K562 (cell line): Measurements from ENCODE around the gene CIAO1. TPM values are rescaled to one million over a fixed set of nuclear protein-coding genes. Genes with fewer than 3 reads are reported as not detected.

Experiments
- BDP1 ChIP-seq: IDR thresholded peaks from 3 replicates; pipeline ENCODE4 v1.6.1; 2011; ENCODE audit not compliant: insufficient read length, insufficient read depth
- BRD4 ChIP-seq: fragments of 200-600 bp; sonication (generic); IDR thresholded peaks from 2 replicates; pipeline ENCODE4 v1.6.1; 2017; ENCODE audit warnings: inconsistent platforms
- CHD1 ChIP-seq: fragments of 200-600 bp; sonication (generic); IDR thresholded peaks from one replicate; pipeline ENCODE4 v1.6.1; 2012; ENCODE audit warnings: mild to moderate bottlenecking, moderate library complexity, low read length, inconsistent platforms
- CHD4 ChIP-seq: fragments of 200-600 bp; sonication (generic); IDR thresholded peaks from 3 replicates; pipeline ENCODE4 v1.6.1; 2012; ENCODE audit warnings: low read depth, mild to moderate bottlenecking, mixed read lengths, low read length, inconsistent platforms; ENCODE audit not compliant: insufficient read depth, insufficient replicate concordance, poor library complexity, severe bottlenecking
- ESRRA ChIP-seq: fragments of 450-650 bp; IDR thresholded peaks from 2 replicates; pipeline ENCODE4 v1.6.1; 2014; ENCODE audit warnings: low read depth, mild to moderate bottlenecking, moderate library complexity, borderline replicate concordance
- FOSL1 ChIP-seq: fragments of 200-800 bp; sonication (Bioruptor generic); conservative IDR thresholded peaks from 2 replicates; pipeline ENCODE4 v1.6.1; 2016; ENCODE audit warnings: missing genetic modification characterization, missing compliant biosample characterization
- FUS ChIP-seq: fragments of 200-400 bp; formaldehyde crosslinking; optimal IDR thresholded peaks from 2 replicates; pipeline ENCODE3; 2017; ENCODE audit warnings: low read depth, low read length
- GABPB1 ChIP-seq: sonication (generic); formaldehyde crosslinking; IDR thresholded peaks from 2 replicates; pipeline ENCODE4 v1.8.0; 2022; ENCODE audit warnings: mild to moderate bottlenecking, missing genetic modification reagents
- GABPB2 ChIP-seq: fragments of 250-450 bp; sonication (Bioruptor Pico); conservative IDR thresholded peaks from 2 replicates; pipeline ENCODE4 v1.5.1; 2021; ENCODE audit warnings: mild to moderate bottlenecking
- GTF2E2 ChIP-seq: fragments of 200-800 bp; sonication (Bioruptor generic); IDR thresholded peaks from 2 replicates; pipeline ENCODE4 v1.6.1; 2016; ENCODE audit warnings: missing genetic modification characterization, missing compliant biosample characterization
- L3MBTL2 ChIP-seq: fragments of 450-650 bp; IDR thresholded peaks from 2 replicates; pipeline ENCODE4 v1.6.1; 2016; ENCODE audit warnings: mild to moderate bottlenecking, moderate library complexity
- MXI1 ChIP-seq: IDR thresholded peaks from 2 replicates; pipeline ENCODE4 v1.6.1; 2011; ENCODE audit warnings: low read depth, mild to moderate bottlenecking, improper control_type of control experiment, low read length
- NFRKB ChIP-seq: fragments of 450-650 bp; IDR thresholded peaks from 2 replicates; pipeline ENCODE4 v1.6.1; 2016; ENCODE audit warnings: low read depth
- NFXL1 ChIP-seq: fragments of 450-650 bp; formaldehyde crosslinking; IDR thresholded peaks from 2 replicates; pipeline ENCODE4 v1.4.0; 2021; ENCODE audit warnings: mild to moderate bottlenecking
- NR4A1 ChIP-seq, 2 experiments: fragments of 250-450 bp in 1 of 2; fragments of 450-650 bp in 1 of 2; sonication (Bioruptor Pico) in 1 of 2; IDR thresholded peaks; 2 replicates each; pipeline versions ENCODE4 v1.4.0 to v1.6.1; 2016 to 2020; ENCODE audit warnings: mild to moderate bottlenecking in 2 of 2, missing compliant biosample characterization in 1 of 2, missing genetic modification characterization in 1 of 2, moderate library complexity in 1 of 2
- RCOR1 ChIP-seq, 2 experiments: IDR thresholded peaks; 2 replicates each; pipeline ENCODE4 v1.6.1; 2012; ENCODE audit warnings: low read depth in 2 of 2, low read length in 2 of 2, borderline replicate concordance in 1 of 2, improper control_type of control experiment in 1 of 2
- TBL1XR1 ChIP-seq, 2 experiments: IDR thresholded peaks; 2 replicates each; pipeline ENCODE4 v1.6.1; 2012; ENCODE audit warnings: improper control_type of control experiment in 2 of 2, low read length in 2 of 2, mild to moderate bottlenecking in 1 of 2
- TCF7 ChIP-seq: sonication (generic); IDR thresholded peaks from 2 replicates; pipeline ENCODE4 v1.6.1; 2016; ENCODE audit warnings: antibody characterized with exemption, borderline replicate concordance
- TGIF2 ChIP-seq: sonication (generic); formaldehyde crosslinking; IDR thresholded peaks from 2 replicates; pipeline ENCODE4 v1.8.1; 2022; ENCODE audit warnings: mild to moderate bottlenecking, missing genetic modification reagents, moderate library complexity
- ZFP1 ChIP-seq: fragments of 450-650 bp; formaldehyde crosslinking; IDR thresholded peaks from 2 replicates; pipeline ENCODE4 v1.4.0; 2020; ENCODE audit warnings: mild to moderate bottlenecking, mixed read lengths
- ZNF143 ChIP-seq: sonication (generic); formaldehyde crosslinking; IDR thresholded peaks from 2 replicates; pipeline ENCODE4 v1.9.0; 2022; ENCODE audit warnings: mild to moderate bottlenecking, missing genetic modification reagents
- ZNF174 ChIP-seq: fragments of 250-450 bp; sonication (Bioruptor Pico); IDR thresholded peaks from 2 replicates; pipeline ENCODE4 v1.4.0; 2020; ENCODE audit warnings: mild to moderate bottlenecking
- ZNF24 ChIP-seq: fragments of 450-650 bp; IDR thresholded peaks from 2 replicates; pipeline ENCODE4 v1.6.1; 2016
- ZNF408 ChIP-seq: fragments of 250-450 bp; sonication (Bioruptor Pico); IDR thresholded peaks from 2 replicates; pipeline ENCODE4 v1.4.0; 2020; ENCODE audit warnings: low read depth, mild to moderate bottlenecking, moderate library complexity
- ZZZ3 ChIP-seq: fragments of 450-650 bp; IDR thresholded peaks from 2 replicates; pipeline ENCODE4 v1.6.1; 2016; ENCODE audit warnings: antibody characterized with exemption, mild to moderate bottlenecking, moderate library complexity
- polyA plus RNA-seq, 8 experiments: library from polyadenylated mRNA; depleted of rRNA in 4 of 8; stranded (reverse) in 5 of 8; unstranded in 3 of 8; fragments of >200 nt; fragmentation: Nextera tagmentation in 2 of 8; fragmentation: Illumina TruSeq in 1 of 8; extraction: Ambion mirVana in 2 of 8; extraction: Trizol in 1 of 8; gene quantifications; 2 replicates each; pipeline versions ENCODE4 v1.2.1 to v1.2.3, GENCODE V29; 2011 to 2014; ENCODE audit warnings: inconsistent platforms in 1 of 8, missing spikeins in 1 of 8
- total RNA-seq, 7 experiments: library from RNA; depleted of rRNA in 6 of 7; stranded (reverse); fragments of >200 nt in 6 of 7; fragmentation: Illumina TruSeq in 2 of 7; extraction: Trizol in 2 of 7; gene quantifications; 2 replicates each; pipeline versions ENCODE4 v1.2.1 to v1.2.3, GENCODE V29; 2011 to 2021; ENCODE audit warnings: low replicate concordance in 1 of 7
- TF ChIP-seq, protein P1 (sequence below): fragments of 450-650 bp; conservative IDR thresholded peaks from 2 replicates; pipeline ENCODE4 v1.6.1; 2016; ENCODE audit warnings: missing genetic modification characterization, low read depth, mild to moderate bottlenecking, control low read depth, missing compliant biosample characterization
- TF ChIP-seq, protein P2 (sequence below), 2 experiments: fragments of 450-650 bp; IDR thresholded peaks; 2 replicates each; pipeline ENCODE4 v1.6.1; 2016
- TF ChIP-seq, protein P3 (sequence below): fragments of 200-400 bp; formaldehyde crosslinking; IDR thresholded peaks from 2 replicates; pipeline ENCODE4 v1.6.1; 2017; ENCODE audit warnings: mild to moderate bottlenecking, low read depth, low read length, moderate library complexity

Gene CIAO1
- total and polyA plus RNA-seq, 9 of the 15 experiments (the other 6 are each of a cell fraction or from before 2014, with no cell fraction given), result 11.4 to 156 (median 92.8) TPM

DNA sequence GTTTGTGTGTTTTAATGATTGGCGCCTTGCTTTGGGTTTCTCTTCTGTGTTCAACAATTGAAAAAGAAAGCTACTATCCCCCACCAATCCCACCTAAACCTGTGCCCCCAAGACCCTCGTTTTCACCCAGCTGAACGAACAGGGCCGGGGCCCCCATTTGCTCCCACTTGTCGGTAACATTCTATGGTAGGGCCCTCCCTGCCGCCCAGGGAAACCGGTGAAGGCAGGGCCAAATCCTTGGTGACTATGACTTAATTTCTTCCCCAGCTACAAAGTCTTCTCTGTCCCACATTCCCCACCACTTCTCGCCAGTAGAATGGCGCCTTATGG lies 39.9 kb downstream of the CIAO1 start (continued):
- TF ChIP-seq ZFP1, result no peak
- TF ChIP-seq ZNF143, result no peak
- no peak for TF ChIP-seq TGIF2 (CRISPR knock-in tag)
- TF ChIP-seq ZNF24, result no peak
- TF ChIP-seq BDP1, result no peak
- no peak for TF ChIP-seq NR4A1 (CRISPR knock-in tag; IDR thresholded peaks at IDR 0.05)
- no peak for TF ChIP-seq NR4A1 (tag; IDR thresholded peaks at IDR 0.05)
- TF ChIP-seq MXI1, result no peak
- no peak for TF ChIP-seq TCF7
- TF ChIP-seq, protein P1, sequence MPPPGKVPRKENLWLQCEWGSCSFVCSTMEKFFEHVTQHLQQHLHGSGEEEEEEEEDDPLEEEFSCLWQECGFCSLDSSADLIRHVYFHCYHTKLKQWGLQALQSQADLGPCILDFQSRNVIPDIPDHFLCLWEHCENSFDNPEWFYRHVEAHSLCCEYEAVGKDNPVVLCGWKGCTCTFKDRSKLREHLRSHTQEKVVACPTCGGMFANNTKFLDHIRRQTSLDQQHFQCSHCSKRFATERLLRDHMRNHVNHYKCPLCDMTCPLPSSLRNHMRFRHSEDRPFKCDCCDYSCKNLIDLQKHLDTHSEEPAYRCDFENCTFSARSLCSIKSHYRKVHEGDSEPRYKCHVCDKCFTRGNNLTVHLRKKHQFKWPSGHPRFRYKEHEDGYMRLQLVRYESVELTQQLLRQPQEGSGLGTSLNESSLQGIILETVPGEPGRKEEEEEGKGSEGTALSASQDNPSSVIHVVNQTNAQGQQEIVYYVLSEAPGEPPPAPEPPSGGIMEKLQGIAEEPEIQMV (tag), result no peak
- TF ChIP-seq FOSL1 (tag), result peak; percentile 8; the same call in 1 of the 2 replicates
- TF ChIP-seq ZNF174 (CRISPR knock-in tag), result no peak
- TF ChIP-seq FUS, result no peak
- TF ChIP-seq NFXL1 (CRISPR knock-in tag), result no peak
- no peak for TF ChIP-seq RCOR1 (IDR thresholded peaks at IDR 0.05; ENCODE audit: borderline replicate concordance in 1 of 2, low read depth in 2 of 2, low read length in 2 of 2)
- no peak for TF ChIP-seq GABPB2 (CRISPR knock-in tag)
- TF ChIP-seq GABPB1, result no peak
- TF ChIP-seq GTF2E2 (tag), result peak; percentile 91
- no peak for TF ChIP-seq ESRRA
- no peak for TF ChIP-seq L3MBTL2
- TF ChIP-seq CHD4, result no peak
- no peak for TF ChIP-seq CHD1
- TF ChIP-seq ZNF408 (CRISPR knock-in tag), result no peak
- TF ChIP-seq TBL1XR1 (IDR thresholded peaks at IDR 0.05; ENCODE audit: low read length in 2 of 2), result peak in 1 of 2 experiments; percentile 10; a peak in 1 of 4 replicates
- TF ChIP-seq, protein P2, sequence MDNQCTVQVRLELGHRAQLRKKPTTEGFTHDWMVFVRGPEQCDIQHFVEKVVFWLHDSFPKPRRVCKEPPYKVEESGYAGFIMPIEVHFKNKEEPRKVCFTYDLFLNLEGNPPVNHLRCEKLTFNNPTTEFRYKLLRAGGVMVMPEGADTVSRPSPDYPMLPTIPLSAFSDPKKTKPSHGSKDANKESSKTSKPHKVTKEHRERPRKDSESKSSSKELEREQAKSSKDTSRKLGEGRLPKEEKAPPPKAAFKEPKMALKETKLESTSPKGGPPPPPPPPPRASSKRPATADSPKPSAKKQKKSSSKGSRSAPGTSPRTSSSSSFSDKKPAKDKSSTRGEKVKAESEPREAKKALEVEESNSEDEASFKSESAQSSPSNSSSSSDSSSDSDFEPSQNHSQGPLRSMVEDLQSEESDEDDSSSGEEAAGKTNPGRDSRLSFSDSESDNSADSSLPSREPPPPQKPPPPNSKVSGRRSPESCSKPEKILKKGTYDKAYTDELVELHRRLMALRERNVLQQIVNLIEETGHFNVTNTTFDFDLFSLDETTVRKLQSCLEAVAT (IDR thresholded peaks at IDR 0.05), result no peak
- TF ChIP-seq BRD4, result peak; percentile 27; the same call in 1 of the 2 replicates
- TF ChIP-seq, protein P3, sequence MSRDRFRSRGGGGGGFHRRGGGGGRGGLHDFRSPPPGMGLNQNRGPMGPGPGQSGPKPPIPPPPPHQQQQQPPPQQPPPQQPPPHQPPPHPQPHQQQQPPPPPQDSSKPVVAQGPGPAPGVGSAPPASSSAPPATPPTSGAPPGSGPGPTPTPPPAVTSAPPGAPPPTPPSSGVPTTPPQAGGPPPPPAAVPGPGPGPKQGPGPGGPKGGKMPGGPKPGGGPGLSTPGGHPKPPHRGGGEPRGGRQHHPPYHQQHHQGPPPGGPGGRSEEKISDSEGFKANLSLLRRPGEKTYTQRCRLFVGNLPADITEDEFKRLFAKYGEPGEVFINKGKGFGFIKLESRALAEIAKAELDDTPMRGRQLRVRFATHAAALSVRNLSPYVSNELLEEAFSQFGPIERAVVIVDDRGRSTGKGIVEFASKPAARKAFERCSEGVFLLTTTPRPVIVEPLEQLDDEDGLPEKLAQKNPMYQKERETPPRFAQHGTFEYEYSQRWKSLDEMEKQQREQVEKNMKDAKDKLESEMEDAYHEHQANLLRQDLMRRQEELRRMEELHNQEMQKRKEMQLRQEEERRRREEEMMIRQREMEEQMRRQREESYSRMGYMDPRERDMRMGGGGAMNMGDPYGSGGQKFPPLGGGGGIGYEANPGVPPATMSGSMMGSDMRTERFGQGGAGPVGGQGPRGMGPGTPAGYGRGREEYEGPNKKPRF, result no peak
- peak; percentile 56 for TF ChIP-seq NFRKB
- no peak for TF ChIP-seq ZZZ3
